HG03175 (cell line): ENCODE results near the gene CADM2.
"Not testable (repeated sequence)": the region's sequence is repeated elsewhere in the genome, so short reads cannot be mapped to it uniquely, and the experiment has no call there.

Source experiments
- ATAC-seq: cut with Tn5 transposase; IDR thresholded peaks from one replicate; pipeline ENCODE4 v1.9.1; 2021; ENCODE audit warnings: mild to moderate bottlenecking, moderate library complexity; ENCODE audit not compliant: unreplicated experiment

CADM2 gene

GRCh38 chr3:84958495-84959469 lies at the start of gene CADM2:
CADM2 (plus strand) TSS chr3:84958989.
- peak; percentile 96 for ATAC-seq

- ATAC-seq = not testable (repeated sequence)
Observed at GRCh38 chr3:84918592-84918991, 40.2 kb upstream of the CADM2 start.

GRCh38 chr3:84922682-84923081 lies 36.1 kb upstream of the CADM2 start:
- ATAC-seq = no peak

- no peak for ATAC-seq
Observed at GRCh38 chr3:84925571-84925970, 33.2 kb upstream of the CADM2 start.

- ATAC-seq = no peak
Observed at GRCh38 chr3:84943379-84943778, 15.4 kb upstream of the CADM2 start.

- ATAC-seq = no peak
Observed at GRCh38 chr3:84946240-84946639, 12.5 kb upstream of the CADM2 start.

- ATAC-seq = no peak
Observed at GRCh38 chr3:84959470-84960271, 882 bp downstream of the CADM2 start.

- ATAC-seq = no peak
Observed at GRCh38 chr3:84960581-84960980, 1.8 kb downstream of the CADM2 start.

GRCh38 chr3:84961011-84961410 lies 2.2 kb downstream of the CADM2 start:
- no peak for ATAC-seq

- ATAC-seq = no peak
Observed at GRCh38 chr3:84961521-84962255, 2.9 kb downstream of the CADM2 start.

GRCh38 chr3:84962415-84962814 lies 3.6 kb downstream of the CADM2 start:
- ATAC-seq = no peak

- ATAC-seq = no peak
Observed at GRCh38 chr3:84963137-84963536, 4.3 kb downstream of the CADM2 start.

GRCh38 chr3:84965141-84965540 lies 6.4 kb downstream of the CADM2 start:
- ATAC-seq = no peak

- ATAC-seq = no peak
Observed at GRCh38 chr3:84967767-84968581, 9.2 kb downstream of the CADM2 start.

- ATAC-seq = no peak
Observed at GRCh38 chr3:84968701-84969235, 10.0 kb downstream of the CADM2 start.

- ATAC-seq = no peak
Observed at GRCh38 chr3:84974347-84974746, 15.6 kb downstream of the CADM2 start.

- ATAC-seq = no peak
Observed at GRCh38 chr3:84977021-84977420, 18.2 kb downstream of the CADM2 start.

GRCh38 chr3:84978843-84979242 lies 20.1 kb downstream of the CADM2 start:
- no peak for ATAC-seq

GRCh38 chr3:84980011-84980410 lies 21.2 kb downstream of the CADM2 start:
- ATAC-seq = no peak

GRCh38 chr3:84980456-84980855 lies 21.7 kb downstream of the CADM2 start:
- no peak for ATAC-seq
